ENCODE results near the gene TBC1D5. TPM values are rescaled to one million over a fixed set of nuclear protein-coding genes. Genes with fewer than 3 reads are reported as not detected.

TBC1D5 gene
- total RNA-seq, 1 experiment from 2014 or later, result 36.4 TPM

GRCh38 chr3:17554078-17554477 lies 188.4 kb downstream of the TBC1D5 start:
- no peaks in the 10 kb centered on the region for H3K36me3 ChIP-seq (ENCODE audit: control insufficient read depth, insufficient read depth, low read length)
- no peaks in the 10 kb centered on the region for H3K27me3 ChIP-seq (replicated peaks; ENCODE audit: control insufficient read depth, insufficient read depth, low read length)
- no peaks in the 10 kb centered on the region for H3K9me3 Mint-ChIP-seq (ENCODE audit: unreplicated experiment)
- TF ChIP-seq CTCF (IDR thresholded peaks at IDR 0.05; ENCODE audit: insufficient read depth in 1 of 2, low read depth in 1 of 2, low read length in 1 of 2, severe bottlenecking in 1 of 2, unreplicated experiment in 1 of 2), result no peak
- H3K27me3 Mint-ChIP-seq (ENCODE audit: insufficient read depth, unreplicated experiment), result no peaks in the 10 kb centered on the region
- CTCF ChIA-PET, result no interaction called here
- no peaks in the 10 kb centered on the region; the same call in 1 of the 2 replicates for H3K9me3 ChIP-seq
- DNase-seq, result no peak
- H3K36me3 Mint-ChIP-seq (ENCODE audit: insufficient read depth, unreplicated experiment), result peaks cover 8% of the 10 kb centered on the region
- peaks cover 32% of the 10 kb centered on the region for H3K4me1 ChIP-seq
- H3K27ac Mint-ChIP-seq (ENCODE audit: unreplicated experiment), result no peak overlapping the region
- POLR2A ChIA-PET, result no interaction called here
- BruUV-seq (replicated peaks), result no TSS peak
- no peak overlapping the region for H3K4me3 Mint-ChIP-seq (ENCODE audit: unreplicated experiment)
- peaks cover 13% of the 10 kb centered on the region for H3K4me1 Mint-ChIP-seq (ENCODE audit: low read depth, unreplicated experiment)
- no peak overlapping the region for H3K4me3 ChIP-seq (ENCODE audit: low read depth, low read length)
- intact Hi-C loops (cut with micrococcal nuclease; ENCODE audit: unreplicated experiment), result no loop called here

- Histone ChIP-seq H3K4me3 (ENCODE audit: low read depth, low read length) (no peak overlapping the region), H3K4me1 (peaks cover 32% of the 10 kb centered on the region), H3K36me3 (ENCODE audit: control insufficient read depth, insufficient read depth, low read length) (no peaks in the 10 kb centered on the region), H3K27me3 (replicated peaks; ENCODE audit: control insufficient read depth, insufficient read depth, low read length) (no peaks in the 10 kb centered on the region), H3K9me3 (no peaks in the 10 kb centered on the region; the same call in 1 of the 2 replicates)
- Mint-ChIP-seq H3K9me3 (ENCODE audit: unreplicated experiment) (no peaks in the 10 kb centered on the region), H3K27me3 (ENCODE audit: insufficient read depth, unreplicated experiment) (no peaks in the 10 kb centered on the region), H3K36me3 (ENCODE audit: insufficient read depth, unreplicated experiment) (peaks cover 8% of the 10 kb centered on the region), H3K4me1 (ENCODE audit: low read depth, unreplicated experiment) (peaks cover 13% of the 10 kb centered on the region), H3K4me3 (ENCODE audit: unreplicated experiment) (no peak overlapping the region), H3K27ac (ENCODE audit: unreplicated experiment) (no peak overlapping the region)
- ChIA-PET POLR2A (no interaction called here), CTCF (no interaction called here)
- no peak for DNase-seq
- BruUV-seq (replicated peaks), result no TSS peak
- no peak for TF ChIP-seq CTCF (IDR thresholded peaks at IDR 0.05; ENCODE audit: insufficient read depth in 1 of 2, low read depth in 1 of 2, low read length in 1 of 2, severe bottlenecking in 1 of 2, unreplicated experiment in 1 of 2)
- intact Hi-C loops (cut with micrococcal nuclease; ENCODE audit: unreplicated experiment), result no loop called here
Observed at GRCh38 chr3:17553080-17553479, 189.4 kb downstream of the TBC1D5 start.

GRCh38 chr3:17552351-17552750 lies 190.1 kb downstream of the TBC1D5 start:
- Histone ChIP-seq H3K9me3 (no peaks in the 10 kb centered on the region; the same call in 1 of the 2 replicates), H3K27me3 (replicated peaks; ENCODE audit: control insufficient read depth, insufficient read depth, low read length) (no peaks in the 10 kb centered on the region), H3K4me3 (ENCODE audit: low read depth, low read length) (no peak overlapping the region), H3K4me1 (peaks cover 32% of the 10 kb centered on the region), H3K36me3 (ENCODE audit: control insufficient read depth, insufficient read depth, low read length) (no peaks in the 10 kb centered on the region)
- no peak for TF ChIP-seq CTCF (IDR thresholded peaks at IDR 0.05; ENCODE audit: insufficient read depth in 1 of 2, low read depth in 1 of 2, low read length in 1 of 2, severe bottlenecking in 1 of 2, unreplicated experiment in 1 of 2)
- H3K4me3 Mint-ChIP-seq (ENCODE audit: unreplicated experiment), result no peak overlapping the region
- BruUV-seq (replicated peaks), result no TSS peak
- ChIA-PET POLR2A (no interaction called here), CTCF (no interaction called here)
- H3K4me1 Mint-ChIP-seq (ENCODE audit: low read depth, unreplicated experiment), result peaks cover 13% of the 10 kb centered on the region
- intact Hi-C loops (cut with micrococcal nuclease; ENCODE audit: unreplicated experiment), result no loop called here
- peaks cover 8% of the 10 kb centered on the region for H3K36me3 Mint-ChIP-seq (ENCODE audit: insufficient read depth, unreplicated experiment)
- H3K27ac Mint-ChIP-seq (ENCODE audit: unreplicated experiment), result no peak overlapping the region
- no peaks in the 10 kb centered on the region for H3K9me3 Mint-ChIP-seq (ENCODE audit: unreplicated experiment)
- H3K27me3 Mint-ChIP-seq (ENCODE audit: insufficient read depth, unreplicated experiment), result no peaks in the 10 kb centered on the region
- DNase-seq, result no peak
